NCI-H1417 (cell line): ENCODE measurements around the gene RBM42.
A peak's percentile ranks its signal among the peaks of the same experiment; 100 is the strongest.
"Not testable (repeated sequence)": the region's sequence is repeated elsewhere in the genome, so short reads cannot be mapped to it uniquely, and the experiment has no call there.

Source experiments
- DNase-seq, 3 experiments: peaks; one replicate each; lab custom pipeline; 2025; lab: John Stamatoyannopoulos, UW

Gene RBM42

DNA sequence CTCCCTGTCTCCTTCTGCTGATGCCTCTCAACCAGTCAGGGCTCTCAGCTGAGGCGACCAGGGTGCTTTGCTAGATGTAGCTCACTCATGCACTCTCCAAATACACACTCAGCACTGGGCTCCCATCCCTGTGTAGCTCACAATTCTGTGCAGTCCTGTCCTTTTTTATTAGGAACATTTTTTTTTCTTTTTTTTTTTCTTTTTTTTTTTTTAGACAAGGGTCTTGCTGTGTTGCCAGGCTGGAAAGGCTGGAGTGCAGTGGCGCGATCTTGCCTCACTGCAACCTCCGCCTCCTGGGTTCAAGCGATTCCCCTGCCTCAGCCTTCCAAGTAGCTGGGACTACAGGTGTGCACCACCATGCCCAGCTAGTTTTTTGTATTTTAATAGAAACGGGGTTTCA is 26.0 kb downstream of the RBM42 start:
- not testable (repeated sequence) for DNase-seq

DNA sequence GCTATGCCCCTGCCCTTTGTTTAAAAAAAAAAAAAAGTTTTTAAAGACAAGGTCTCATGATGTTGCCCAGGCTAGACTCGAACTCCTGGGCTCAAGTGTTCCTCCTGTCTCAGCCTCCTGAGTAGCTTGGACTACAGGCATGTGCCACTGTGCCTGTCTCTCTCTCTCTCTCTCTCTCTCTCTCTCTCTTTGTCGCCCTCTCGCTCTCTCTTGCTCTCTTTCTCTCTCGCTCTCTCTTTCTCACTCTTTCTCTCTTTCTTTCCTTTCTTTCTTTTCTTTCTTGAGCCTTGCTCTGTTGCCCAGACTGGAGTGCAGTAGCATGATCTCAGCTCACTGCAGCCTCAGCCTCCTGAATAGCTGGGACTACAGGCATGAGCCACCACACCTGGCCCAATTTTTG is 26.8 kb downstream of the RBM42 start:
- no peak for DNase-seq

DNA sequence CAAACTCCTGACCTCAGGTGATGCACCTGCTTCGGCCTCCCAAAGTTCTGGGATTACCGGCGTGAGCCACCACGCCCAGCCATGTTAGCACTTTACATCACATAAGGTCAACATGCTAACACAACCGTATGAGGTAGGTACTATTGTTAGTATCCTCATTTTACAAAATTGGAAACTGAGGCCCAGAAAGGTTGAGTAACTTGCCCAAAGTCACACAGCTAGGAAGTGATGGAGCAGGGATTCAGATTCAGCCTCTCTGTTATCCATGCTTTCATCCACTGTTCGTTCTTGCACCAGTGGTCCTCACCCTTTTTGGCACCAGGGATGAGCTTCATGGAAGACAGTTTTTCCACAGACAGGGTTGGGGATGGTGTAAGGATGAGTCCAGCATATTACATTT is 27.9 kb downstream of the RBM42 start:
- no peak for DNase-seq

DNA sequence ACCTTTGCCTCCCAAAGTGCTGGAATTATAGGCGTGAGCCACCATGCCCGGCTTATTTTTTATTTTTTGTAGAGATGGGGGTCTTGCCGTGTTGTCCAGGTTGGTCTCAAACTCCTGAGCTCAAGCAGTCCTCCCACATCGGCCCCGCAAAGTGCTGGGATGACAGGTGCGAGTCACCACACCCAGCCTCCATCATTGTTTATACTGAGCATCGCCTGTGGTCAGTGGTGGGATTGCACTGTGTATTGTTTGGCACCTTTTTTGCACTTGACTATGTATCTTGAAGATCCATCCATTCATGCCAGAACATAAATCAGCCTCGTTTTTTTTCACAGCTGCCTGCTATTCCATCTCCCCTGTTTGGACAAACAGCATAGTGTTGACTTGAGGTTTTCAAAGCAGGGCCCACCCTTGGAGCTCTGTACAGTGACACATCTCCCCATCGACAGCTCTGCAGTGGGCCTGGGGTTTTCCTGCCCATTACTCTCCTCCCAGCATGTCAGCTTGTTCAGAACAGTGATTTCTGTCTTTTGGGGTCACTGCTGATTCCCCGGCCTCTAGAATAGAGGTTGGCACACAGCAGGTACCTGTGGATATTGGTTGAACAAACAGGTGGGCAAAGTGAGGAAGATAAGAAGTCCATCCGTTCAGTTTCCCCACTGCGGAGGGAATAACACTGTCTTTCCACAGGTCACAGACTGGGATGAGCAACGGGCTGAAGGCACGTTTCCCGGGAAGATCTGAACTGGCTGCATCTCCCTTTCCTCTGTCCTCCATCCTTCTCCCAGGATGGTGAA is 29.3 kb downstream of the RBM42 start:
- DNase-seq, result no peak

DNA sequence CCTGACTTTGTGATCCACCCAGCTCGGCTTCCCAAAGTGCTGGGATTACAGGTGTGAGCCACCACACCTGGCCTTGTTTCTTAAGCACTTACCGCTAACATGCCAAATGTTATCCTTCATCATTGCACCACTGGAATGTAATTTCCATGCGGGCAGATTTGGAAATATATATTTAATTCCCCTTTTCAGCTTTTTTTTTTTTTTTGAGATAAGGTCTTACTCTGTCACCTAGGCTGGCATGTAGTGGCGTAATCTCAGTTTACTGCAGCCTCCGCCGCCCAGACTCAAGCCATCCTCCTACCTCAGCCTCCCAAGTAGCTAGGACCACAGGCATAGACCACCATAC is 33.1 kb downstream of the RBM42 start:
- DNase-seq, result no peak

DNA sequence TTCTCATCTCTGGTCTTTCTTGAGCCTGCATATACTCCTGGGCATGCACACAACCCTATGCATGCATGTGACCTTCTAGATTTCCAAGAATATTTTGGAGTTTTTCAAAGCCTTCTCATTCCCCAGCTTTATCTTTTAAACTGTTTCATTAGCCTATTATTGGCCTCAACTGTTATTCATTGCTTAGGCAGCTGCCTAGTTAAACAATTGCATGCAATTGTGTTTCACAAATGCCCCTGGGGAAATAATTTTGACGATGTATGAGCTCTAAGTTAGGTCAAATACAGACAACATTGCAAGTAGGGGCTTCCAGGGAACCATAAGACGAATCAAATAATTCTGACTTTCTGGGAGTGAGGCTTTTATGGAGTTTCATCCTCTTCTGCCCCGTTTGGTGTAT is 35.1 kb downstream of the RBM42 start:
- no peak for DNase-seq

DNA sequence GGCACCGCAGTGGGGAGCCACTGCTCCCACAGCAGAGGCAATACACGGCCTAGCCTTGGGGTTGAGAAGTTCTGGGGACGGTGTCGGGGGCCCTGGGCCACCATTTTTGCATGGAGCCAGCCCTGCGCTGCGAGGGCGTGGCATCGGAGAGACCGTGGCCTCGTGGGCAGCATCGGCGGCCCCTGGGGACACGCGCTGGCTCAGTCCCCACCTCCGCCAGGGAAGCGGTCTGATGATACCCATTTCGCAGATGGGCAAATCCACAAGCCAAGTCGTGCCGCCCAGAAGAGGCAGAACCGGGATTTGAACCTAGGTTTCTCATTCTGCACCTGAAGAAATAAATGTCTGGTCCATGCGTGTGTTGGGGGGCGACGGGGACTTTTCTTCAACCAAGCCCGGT is 36.3 kb downstream of the RBM42 start:
- no peak for DNase-seq

DNA sequence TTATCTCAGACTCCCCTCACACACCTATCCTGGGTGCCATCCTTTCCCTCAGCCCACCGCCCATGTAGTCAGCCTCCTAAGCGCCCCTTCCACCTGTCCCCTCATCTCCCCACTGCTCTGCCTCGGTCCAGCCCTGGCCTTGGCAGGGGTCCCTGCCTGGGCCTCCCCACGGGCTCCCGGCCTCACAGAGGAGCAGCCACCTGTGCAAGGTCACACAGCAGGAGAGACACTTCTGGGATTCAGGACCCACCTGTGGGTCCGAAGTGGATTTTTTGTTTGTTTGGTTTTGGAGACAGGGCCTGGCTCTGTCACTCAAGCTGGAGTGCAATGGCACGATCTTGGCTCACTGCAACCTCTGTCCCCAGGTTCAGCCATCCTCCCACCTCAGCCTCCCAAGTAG is 36.8 kb downstream of the RBM42 start:
- DNase-seq, result no peak

DNA sequence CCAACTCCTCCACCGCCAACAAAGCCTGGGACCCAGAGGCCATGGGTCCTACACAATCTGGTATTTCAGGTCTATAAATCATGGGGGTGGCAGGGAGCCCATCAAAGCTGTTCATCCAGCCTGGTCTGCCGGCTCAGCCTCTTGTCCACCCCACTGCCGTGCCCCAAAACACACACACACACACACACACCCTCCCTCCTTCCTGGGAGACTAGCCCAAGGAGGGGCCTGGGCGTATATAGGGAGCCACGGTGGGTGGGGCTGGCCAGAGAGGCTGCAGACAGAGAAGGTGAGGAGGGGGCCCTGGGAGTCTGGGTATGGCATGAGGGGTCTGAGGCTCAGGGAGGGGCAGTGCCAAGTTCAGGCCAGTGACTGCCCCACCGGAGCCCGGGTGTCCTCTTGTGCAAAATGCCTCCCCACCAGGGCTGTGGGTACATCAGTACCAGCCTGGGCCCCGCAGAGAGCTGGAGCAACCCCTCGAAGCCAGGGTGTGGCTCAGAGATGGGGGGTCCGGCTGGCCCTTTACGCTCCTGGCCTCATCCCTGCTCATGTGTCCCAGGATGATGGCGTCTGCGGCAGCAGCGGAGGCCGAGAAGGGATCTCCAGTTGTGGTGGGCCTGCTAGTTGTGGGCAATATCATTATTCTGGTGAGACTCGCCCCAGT is 37.5 kb downstream of the RBM42 start, which contains the start of gene UPK1A:
Gene UPK1A (plus strand): TSS at position 267 of the 663 bp plus-strand sequence. CDS start 296 bp downstream, at position 563.
- no peak for DNase-seq

DNA sequence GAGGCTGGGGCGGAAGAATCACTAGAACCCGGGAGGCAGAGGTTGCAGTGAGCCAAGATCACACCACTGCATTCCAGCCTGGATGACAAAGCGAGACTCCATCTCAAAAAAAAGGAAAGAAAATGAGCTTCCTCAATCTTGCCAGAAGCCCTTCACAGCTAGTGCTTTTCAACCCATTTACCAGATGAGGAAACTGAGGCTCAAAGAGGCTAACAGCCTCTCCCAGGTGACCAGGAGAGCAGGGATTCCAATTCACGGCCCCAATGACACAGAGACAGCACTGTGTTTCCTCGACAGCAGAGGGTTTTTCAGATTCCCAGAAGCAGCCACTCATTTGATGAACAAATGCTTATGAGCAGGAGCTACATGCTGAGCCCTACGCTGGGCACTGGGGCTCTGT is 40.7 kb downstream of the RBM42 start:
- DNase-seq, result no peak

DNA sequence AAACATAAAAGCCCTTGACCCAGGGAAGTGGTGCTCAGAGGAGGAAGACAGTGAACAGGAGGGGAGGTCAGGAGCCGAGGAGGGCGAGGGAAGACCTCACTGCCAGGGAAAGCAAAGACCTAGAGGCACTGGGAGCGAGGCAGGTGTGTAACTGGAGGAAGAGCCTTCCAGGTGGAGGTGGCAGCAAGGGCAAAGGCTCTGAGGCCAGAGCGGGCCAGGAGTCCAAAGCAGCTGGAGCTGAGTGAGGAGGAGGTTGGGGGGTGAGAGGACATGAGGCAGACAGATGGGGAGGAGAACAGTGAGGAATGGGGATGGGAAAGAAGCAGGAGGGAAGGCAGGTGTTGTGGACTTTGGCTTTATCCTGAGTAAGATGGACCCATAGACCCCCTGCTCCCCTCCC is 41.1 kb downstream of the RBM42 start:
- DNase-seq, result no peak

DNA sequence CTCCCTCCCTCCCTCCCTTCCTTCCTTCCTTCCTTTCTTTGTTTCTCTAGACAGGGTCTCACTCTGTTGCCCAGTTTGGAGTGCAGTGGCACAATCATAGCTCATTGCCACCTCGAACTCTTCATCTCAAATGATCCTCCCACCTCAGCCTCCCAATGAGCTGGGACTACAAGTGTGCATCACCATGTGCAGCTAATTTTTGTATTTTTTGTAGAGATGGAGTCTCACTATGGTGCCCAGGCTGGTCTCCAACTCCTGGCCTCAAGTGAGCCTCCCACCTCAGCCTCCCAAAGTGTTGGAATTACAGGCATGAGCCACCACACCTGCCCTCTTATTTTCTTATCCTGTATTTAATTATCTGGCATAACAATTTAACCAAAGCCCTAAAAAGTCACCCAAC is 41.9 kb downstream of the RBM42 start:
- no peak for DNase-seq

DNA sequence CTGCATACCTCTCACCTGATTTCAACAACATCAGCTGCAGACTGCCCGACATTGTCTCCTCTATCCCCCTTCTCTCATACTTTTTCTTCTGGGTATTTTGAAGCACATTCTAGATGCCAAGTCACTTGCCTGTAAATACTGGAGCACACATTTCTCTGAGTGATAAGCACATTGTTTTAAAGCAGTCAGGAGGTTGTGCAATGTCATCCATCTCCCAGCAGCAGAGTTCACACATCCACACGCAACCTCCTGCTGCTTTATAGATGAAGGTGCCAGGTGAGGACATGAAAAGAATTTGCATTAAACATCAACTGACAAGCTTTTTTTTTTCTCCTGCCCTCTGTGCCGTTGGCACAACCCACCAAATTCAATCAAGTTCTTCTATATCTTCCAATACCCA is 43.0 kb downstream of the RBM42 start:
- DNase-seq, result peak in 2 of 3 experiments; percentile 2 to 58

DNA sequence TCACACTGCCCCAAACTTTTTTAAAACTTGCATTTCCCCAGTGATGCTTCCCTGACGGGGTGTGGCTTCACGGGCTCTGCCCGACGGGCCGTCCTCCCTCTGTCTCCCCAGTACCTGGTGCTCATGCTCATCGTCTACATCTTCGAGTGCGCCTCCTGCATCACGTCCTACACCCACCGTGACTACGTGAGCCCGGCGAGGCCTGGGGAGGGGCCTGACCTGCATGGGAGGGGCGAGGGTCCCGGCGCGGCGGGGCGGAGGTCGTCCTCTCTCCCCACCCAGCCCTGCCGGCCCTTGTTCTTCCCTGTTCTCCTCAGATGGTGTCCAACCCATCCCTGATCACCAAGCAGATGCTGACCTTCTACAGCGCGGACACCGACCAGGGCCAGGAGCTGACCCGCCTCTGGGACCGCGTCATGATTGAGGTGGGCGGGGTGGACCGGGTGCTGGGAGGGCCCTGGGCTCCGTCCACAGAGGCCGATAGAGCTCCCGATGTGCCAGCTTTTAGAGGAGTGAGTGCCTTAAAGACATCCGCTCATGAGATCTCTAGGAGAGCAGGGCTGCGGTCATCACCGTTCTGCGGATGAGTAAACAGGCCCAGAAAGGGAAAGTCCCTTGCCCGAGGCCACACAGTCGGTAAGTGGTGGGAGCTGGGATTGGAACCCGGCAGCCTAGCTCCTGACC is 44.4 kb downstream of the RBM42 start:
- peak in 2 of 3 experiments; percentile 27 to 37 for DNase-seq

DNA sequence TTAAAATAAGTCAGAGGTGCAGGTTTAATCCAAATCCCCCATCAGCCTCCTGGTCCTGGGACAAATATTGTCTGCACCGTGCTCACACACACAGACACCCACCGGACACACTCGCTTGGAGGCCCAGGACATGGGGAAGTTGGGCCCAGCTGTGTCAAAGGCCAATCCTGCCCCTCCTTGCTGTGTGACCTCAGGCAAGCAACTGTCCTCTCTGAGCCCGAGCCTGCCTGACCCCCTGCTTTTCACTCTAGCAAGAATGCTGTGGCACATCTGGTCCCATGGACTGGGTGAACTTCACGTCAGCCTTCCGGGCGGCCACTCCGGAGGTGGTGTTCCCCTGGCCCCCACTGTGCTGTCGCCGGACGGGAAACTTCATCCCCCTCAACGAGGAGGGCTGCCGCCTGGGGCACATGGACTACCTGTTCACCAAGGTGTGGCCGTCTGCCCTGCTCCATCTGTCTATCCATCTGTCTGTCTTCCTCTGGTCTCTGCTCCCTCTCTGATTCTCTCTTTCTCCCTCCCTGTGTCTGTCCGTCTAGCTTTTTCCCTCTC is 46.8 kb downstream of the RBM42 start:
- no peak for DNase-seq
